HepG2 (cell line): ENCODE data around the gene PRMT7. TPM values are rescaled to one million over a fixed set of nuclear protein-coding genes. Genes with fewer than 3 reads are reported as not detected.
"Not testable (repeated sequence)": the region's sequence is repeated elsewhere in the genome, so short reads cannot be mapped to it uniquely, and the experiment has no call there.

Source experiments
- ATAC-seq: fragments of 200-7000 bp; cut with Tn5 transposase; 3 replicates; pipeline ENCODE4 v1.9.1; 2020; ENCODE audit warnings: mild to moderate bottlenecking, moderate library complexity
- BruUV-seq: library from RNA; stranded (reverse); fragments of 400-500 nt; replicated peaks from 2 replicates; lab custom pipeline; 2021; lab: Mats Ljungman, UMichigan
- CTCF ChIA-PET: fragments of 300-600 bp; formaldehyde crosslinking; extraction: SDS; loops from one replicate; lab custom pipeline; 2021; ENCODE audit warnings: low total read pairs, inconsistent platforms, low intra/inter-chr PET ratio; lab: Yijun Ruan, JAX
- POLR2A ChIA-PET: fragments of 350-600 bp; sonication (Branson Sonifier 250); formaldehyde crosslinking; loops from one replicate; lab custom pipeline; 2020; ENCODE audit warnings: antibody characterized with exemption, inconsistent platforms; lab: Yijun Ruan, JAX
- DNase-seq: peaks from one replicate; pipeline ENCODE4 v3.0.0-alpha.2; 2015; ENCODE audit warnings: low spot score
- FAIRE-seq: peaks from 3 replicates; lab custom pipeline; 2011; peaks lifted over from hg19 to GRCh38; lab: Jason Lieb, UNC
- H2AFZ ChIP-seq: one replicate; pipeline ENCODE4 v1.6.1; 2011; ENCODE audit warnings: low read length, inconsistent platforms
- H3K27ac ChIP-seq: fragments of 300-600 bp; 3 replicates; pipeline ENCODE4 v1.8.0; 2011; ENCODE audit warnings: mixed run types, mild to moderate bottlenecking, mixed read lengths, low read length, inconsistent platforms; ENCODE audit not compliant: insufficient read depth; ENCODE audit errors: extremely low read length
- H3K27me3 ChIP-seq, 2 experiments: fragments of 200-600 bp in 1 of 2; 2 replicates in 1 of 2; 3 replicates in 1 of 2; pipeline versions ENCODE4 v1.6.0 to v1.8.0; 2011; ENCODE audit warnings: low read length in 2 of 2, mild to moderate bottlenecking in 2 of 2, moderate library complexity in 2 of 2, inconsistent platforms in 1 of 2; ENCODE audit not compliant: insufficient read depth in 2 of 2, control insufficient read depth in 1 of 2
- H3K36me3 ChIP-seq, 2 experiments: fragments of 200-600 bp in 1 of 2; replicated peaks in 1 of 2; 2 replicates in 1 of 2; 3 replicates in 1 of 2; pipeline versions ENCODE4 v1.5.1 to v1.8.0; 2011; ENCODE audit warnings: low read length in 2 of 2, inconsistent platforms in 1 of 2; ENCODE audit not compliant: insufficient read depth in 2 of 2, control insufficient read depth in 1 of 2
- H3K4me1 ChIP-seq: 2 replicates; pipeline ENCODE4 v1.5.1; 2012; ENCODE audit warnings: low read length, inconsistent platforms; ENCODE audit not compliant: insufficient read depth
- H3K4me2 ChIP-seq: 2 replicates; pipeline ENCODE4 v1.6.0; 2011; ENCODE audit warnings: low read depth, low read length, inconsistent platforms
- H3K4me3 ChIP-seq, 3 experiments: fragments of 200-600 bp in 1 of 3; sonication (generic), shearing (Covaris generic) in 1 of 3; replicated peaks in 1 of 3; 2 replicates each; pipeline ENCODE4 v1.5.1; 2011 to 2016; ENCODE audit warnings: low read length in 3 of 3, inconsistent platforms in 2 of 3, low read depth in 2 of 3, mild to moderate bottlenecking in 2 of 3, control low read depth in 1 of 3, mixed read lengths in 1 of 3; ENCODE audit not compliant: insufficient read depth in 1 of 3
- H3K79me2 ChIP-seq: one replicate; pipeline ENCODE4 v1.6.1; 2011; ENCODE audit warnings: low read length, inconsistent platforms; ENCODE audit not compliant: insufficient read depth
- H3K9ac ChIP-seq: 2 replicates; pipeline ENCODE4 v1.6.0; 2011; ENCODE audit warnings: mild to moderate bottlenecking, low read depth, low read length, inconsistent platforms; ENCODE audit not compliant: insufficient read depth
- H3K9me3 ChIP-seq: 2 replicates; pipeline ENCODE4 v1.5.1; 2012; ENCODE audit warnings: mild to moderate bottlenecking, low read length
- H4K20me1 ChIP-seq: 2 replicates; pipeline ENCODE4 v1.6.0; 2011; ENCODE audit warnings: inconsistent platforms, mild to moderate bottlenecking, low read length, moderate library complexity; ENCODE audit not compliant: insufficient read depth
- CAMTA2 ChIP-seq: sonication (generic); formaldehyde crosslinking; IDR thresholded peaks from 2 replicates; pipeline ENCODE4 v1.4.0; 2020; ENCODE audit warnings: mild to moderate bottlenecking, missing genetic modification reagents, borderline replicate concordance
- JDP2 ChIP-seq: sonication (generic); formaldehyde crosslinking; IDR thresholded peaks from 2 replicates; pipeline ENCODE4 v1.8.1; 2022; ENCODE audit warnings: missing genetic modification reagents, borderline replicate concordance
- REL ChIP-seq: sonication (generic); formaldehyde crosslinking; conservative IDR thresholded peaks from 2 replicates; pipeline ENCODE4 v1.8.0; 2022; ENCODE audit warnings: mild to moderate bottlenecking, missing genetic modification reagents, moderate library complexity
- SNRNP70 ChIP-seq: fragments of 200-400 bp; formaldehyde crosslinking; IDR thresholded peaks from 2 replicates; pipeline ENCODE4 v1.6.1; 2017; ENCODE audit warnings: mild to moderate bottlenecking, low read depth, low read length, moderate library complexity
- ZNF292 ChIP-seq: sonication (generic); formaldehyde crosslinking; IDR thresholded peaks from 2 replicates; pipeline ENCODE4 v1.8.1; 2022; ENCODE audit warnings: mild to moderate bottlenecking, low read depth, missing genetic modification reagents, borderline replicate concordance
- ZNF512 ChIP-seq: sonication (generic); formaldehyde crosslinking; IDR thresholded peaks from 2 replicates; pipeline ENCODE4 v1.4.0; 2020; ENCODE audit warnings: mild to moderate bottlenecking, missing genetic modification reagents
- WGBS: methylation state at CpG from one replicate; pipeline ENCODE4 v1.1.6; 2017; ENCODE audit warnings: low lambda C conversion rate; 5-methylcytosine and 5-hydroxymethylcytosine counted together
- in situ Hi-C: cut with HindIII; loops from 2 replicates; pipeline ENCODE4 v1.10.0; 2017; ENCODE audit warnings: low pct_unique_long_range_greater_than_20kb; ENCODE audit not compliant: extremely low pct_ligation_motif_present
- intact Hi-C: fragments of 100-400 bp; cut with micrococcal nuclease; formaldehyde crosslinking; loops from one replicate; pipeline ENCODE4 v1.10.0; 2022; ENCODE audit not compliant: unreplicated experiment
- polyA plus RNA-seq, 8 experiments: library from polyadenylated mRNA; depleted of rRNA in 3 of 8; stranded (reverse) in 7 of 8; unstranded in 1 of 8; fragments of >200 nt; fragmentation: Illumina TruSeq in 4 of 8; extraction: Trizol in 4 of 8; gene quantifications; 2 replicates each; pipeline versions ENCODE4 v1.2.1 to v1.2.3, GENCODE V29; 2011 to 2016; ENCODE audit warnings: low read depth in 4 of 8, missing spikeins in 1 of 8, mixed read lengths in 1 of 8; ENCODE audit not compliant: insufficient read depth in 1 of 8
- total RNA-seq, 5 experiments: library from RNA; depleted of rRNA; stranded (reverse); fragments of >200 nt; fragmentation: Illumina TruSeq; extraction: Trizol; gene quantifications; 2 replicates each; pipeline ENCODE4 v1.2.3, GENCODE V29; 2016; ENCODE audit warnings: low read depth in 1 of 5

The PRMT7 gene
- total and polyA plus RNA-seq, 2 of the 13 experiments (the other 11 are each of a cell fraction or from before 2014, with no cell fraction given) = 47.5 to 55.0 TPM

- in situ Hi-C loops = no loop called here
- H3K27me3 ChIP-seq = no peaks in the 10 kb centered on the region
- H3K27ac ChIP-seq = no peak overlapping the region
- H3K36me3 ChIP-seq = peaks cover 43 to 79% of the 10 kb centered on the region in 2 experiments
- no peak overlapping the region for H3K4me2 ChIP-seq
- WGBS = 100% methylated on average over 1 of the region's 1 CpG
- H3K9ac ChIP-seq = no peak overlapping the region
- ChIA-PET POLR2A (interaction anchor here (0.8 to 2.4 kb wide), 2 partner anchors 23 to 24 kb away, joined by 3 to 6 read pairs; partner anchors contain the start of gene SLC7A6), CTCF (no interaction called here)
- FAIRE-seq = no peak
- intact Hi-C loops = no loop called here
- no peak for DNase-seq
- TF ChIP-seq JDP2 (CRISPR knock-in tag) = no peak
- no peak for TF ChIP-seq REL
- no peak for TF ChIP-seq ZNF292
- no peak for TF ChIP-seq CAMTA2 (CRISPR knock-in tag)
- TF ChIP-seq SNRNP70 = no peak
- no peak for TF ChIP-seq ZNF512 (CRISPR knock-in tag)
- H3K79me2 ChIP-seq = peaks cover 34% of the 10 kb centered on the region
- ATAC-seq = no peak
- no TSS peak for BruUV-seq
- H4K20me1 ChIP-seq = no peaks in the 10 kb centered on the region
- no peaks in the 10 kb centered on the region for H3K9me3 ChIP-seq
- H3K4me3 ChIP-seq = no peak overlapping the region
- H3K4me1 ChIP-seq = peaks cover 34% of the 10 kb centered on the region
- no peak overlapping the region for H2AFZ ChIP-seq
Observed at GRCh38 chr16:68288252-68288650, 22.6 kb upstream of the PRMT7 start.

GRCh38 chr16:68288796-68289195 lies 22.0 kb upstream of the PRMT7 start:
- H3K4me1 ChIP-seq = peaks cover 29% of the 10 kb centered on the region
- BruUV-seq, CTCF ChIA-PET, H3K27ac ChIP-seq, H3K9me3 ChIP-seq, intact Hi-C loops, H3K4me2 ChIP-seq, H4K20me1 ChIP-seq, H3K9ac ChIP-seq, DNase-seq, H2AFZ ChIP-seq, FAIRE-seq, H3K4me3 ChIP-seq, ATAC-seq, H3K27me3 ChIP-seq, in situ Hi-C loops: not testable (repeated sequence)
- WGBS = 87% methylated on average over 9 of the region's 9 CpGs
- H3K79me2 ChIP-seq = peaks cover 29% of the 10 kb centered on the region
- POLR2A ChIA-PET = interaction anchor here (2.4 kb wide), 1 partner anchor 25 kb away, joined by 6 read pairs; the partner anchor contains the start of gene SLC7A6
- H3K36me3 ChIP-seq = peaks cover 46 to 79% of the 10 kb centered on the region in 2 experiments
